ENCODE measurements around the gene HLTF. TPM values are rescaled to one million over a fixed set of nuclear protein-coding genes. Genes with fewer than 3 reads are reported as not detected.

The HLTF gene
- total RNA-seq, 1 experiment from 2014 or later = 37.6 TPM

- no peak overlapping the region for H3K4me3 ChIP-seq (ENCODE audit: low read depth, low read length, poor library complexity, severe bottlenecking)
- H3K36me3 ChIP-seq (ENCODE audit: insufficient read depth, low read length, poor library complexity, severe bottlenecking) = no peaks in the 10 kb centered on the region
- ChIA-PET POLR2A (ENCODE audit: low non-redundant PET) (no interaction called here), CTCF (interaction anchor here (0.6 kb wide), 1 partner anchor 67 kb away, joined by 4 read pairs; no protein-coding TSS in a partner anchor)
- H3K9me3 ChIP-seq (ENCODE audit: low read depth, low read length, poor library complexity, severe bottlenecking) = peaks cover 6% of the 10 kb centered on the region
- TF ChIP-seq EZH2 (IDR thresholded peaks at IDR 0.05; ENCODE audit: borderline replicate concordance, low read depth, low read length, poor library complexity, severe bottlenecking) = no peak
- no peak overlapping the region for H3K27ac ChIP-seq (ENCODE audit: low read depth, low read length, poor library complexity, severe bottlenecking)
- DNase-seq (ENCODE audit: low spot score) = no peak
- H3K27me3 ChIP-seq (replicated peaks; ENCODE audit: insufficient read depth, low read depth, low read length, poor library complexity) = no peaks in the 10 kb centered on the region
- H3K4me1 ChIP-seq (ENCODE audit: insufficient read depth, low read length, poor library complexity, severe bottlenecking) = peaks cover 6% of the 10 kb centered on the region
- BruUV-seq (replicated peaks) = no TSS peak
- intact Hi-C loops (cut with micrococcal nuclease; ENCODE audit: unreplicated experiment) = no loop called here
These were observed 64.5 kb downstream of the HLTF start for GRCh38 chr3:149021830-149022229.

- H3K27me3 ChIP-seq (replicated peaks; ENCODE audit: insufficient read depth, low read depth, low read length, poor library complexity) = no peaks in the 10 kb centered on the region
- H3K36me3 ChIP-seq (ENCODE audit: insufficient read depth, low read length, poor library complexity, severe bottlenecking) = no peaks in the 10 kb centered on the region
- intact Hi-C loops (cut with micrococcal nuclease; ENCODE audit: unreplicated experiment) = no loop called here
- H3K27ac ChIP-seq (ENCODE audit: low read depth, low read length, poor library complexity, severe bottlenecking) = no peak overlapping the region
- TF ChIP-seq, protein P1, sequence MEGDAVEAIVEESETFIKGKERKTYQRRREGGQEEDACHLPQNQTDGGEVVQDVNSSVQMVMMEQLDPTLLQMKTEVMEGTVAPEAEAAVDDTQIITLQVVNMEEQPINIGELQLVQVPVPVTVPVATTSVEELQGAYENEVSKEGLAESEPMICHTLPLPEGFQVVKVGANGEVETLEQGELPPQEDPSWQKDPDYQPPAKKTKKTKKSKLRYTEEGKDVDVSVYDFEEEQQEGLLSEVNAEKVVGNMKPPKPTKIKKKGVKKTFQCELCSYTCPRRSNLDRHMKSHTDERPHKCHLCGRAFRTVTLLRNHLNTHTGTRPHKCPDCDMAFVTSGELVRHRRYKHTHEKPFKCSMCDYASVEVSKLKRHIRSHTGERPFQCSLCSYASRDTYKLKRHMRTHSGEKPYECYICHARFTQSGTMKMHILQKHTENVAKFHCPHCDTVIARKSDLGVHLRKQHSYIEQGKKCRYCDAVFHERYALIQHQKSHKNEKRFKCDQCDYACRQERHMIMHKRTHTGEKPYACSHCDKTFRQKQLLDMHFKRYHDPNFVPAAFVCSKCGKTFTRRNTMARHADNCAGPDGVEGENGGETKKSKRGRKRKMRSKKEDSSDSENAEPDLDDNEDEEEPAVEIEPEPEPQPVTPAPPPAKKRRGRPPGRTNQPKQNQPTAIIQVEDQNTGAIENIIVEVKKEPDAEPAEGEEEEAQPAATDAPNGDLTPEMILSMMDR (conservative IDR thresholded peaks at IDR 0.05; ENCODE audit: low read depth, low read length) = no peak
- no peak for TF ChIP-seq EZH2 (IDR thresholded peaks at IDR 0.05; ENCODE audit: borderline replicate concordance, low read depth, low read length, poor library complexity, severe bottlenecking)
- peaks cover 6% of the 10 kb centered on the region for H3K9me3 ChIP-seq (ENCODE audit: low read depth, low read length, poor library complexity, severe bottlenecking)
- DNase-seq (ENCODE audit: low spot score) = no peak
- POLR2A ChIA-PET (ENCODE audit: low non-redundant PET) = no interaction called here
- H3K4me1 ChIP-seq (ENCODE audit: insufficient read depth, low read length, poor library complexity, severe bottlenecking) = no peaks in the 10 kb centered on the region
- no TSS peak for BruUV-seq (replicated peaks)
- H3K4me3 ChIP-seq (ENCODE audit: low read depth, low read length, poor library complexity, severe bottlenecking) = no peak overlapping the region
- CTCF ChIA-PET = no interaction called here
These were observed 65.5 kb downstream of the HLTF start for GRCh38 chr3:149020839-149021252.

- Histone ChIP-seq H3K4me3 (ENCODE audit: low read depth, low read length, poor library complexity, severe bottlenecking) (no peak overlapping the region), H3K27me3 (replicated peaks; ENCODE audit: insufficient read depth, low read depth, low read length, poor library complexity) (no peaks in the 10 kb centered on the region), H3K27ac (ENCODE audit: low read depth, low read length, poor library complexity, severe bottlenecking) (no peak overlapping the region), H3K4me1 (ENCODE audit: insufficient read depth, low read length, poor library complexity, severe bottlenecking) (no peaks in the 10 kb centered on the region), H3K36me3 (ENCODE audit: insufficient read depth, low read length, poor library complexity, severe bottlenecking) (no peaks in the 10 kb centered on the region), H3K9me3 (ENCODE audit: low read depth, low read length, poor library complexity, severe bottlenecking) (peaks cover 5% of the 10 kb centered on the region)
- no peak for DNase-seq (ENCODE audit: low spot score)
- CTCF ChIA-PET = no interaction called here
- POLR2A ChIA-PET (ENCODE audit: low non-redundant PET) = no interaction called here
- TF ChIP-seq EZH2 (IDR thresholded peaks at IDR 0.05; ENCODE audit: borderline replicate concordance, low read depth, low read length, poor library complexity, severe bottlenecking) = no peak
- TF ChIP-seq, protein P1 (conservative IDR thresholded peaks at IDR 0.05; ENCODE audit: low read depth, low read length) = no peak
- no TSS peak for BruUV-seq (replicated peaks)
- intact Hi-C loops (cut with micrococcal nuclease; ENCODE audit: unreplicated experiment) = no loop called here
These were observed 66.0 kb downstream of the HLTF start for GRCh38 chr3:149020196-149020838.

- Histone ChIP-seq H3K36me3 (ENCODE audit: insufficient read depth, low read length, poor library complexity, severe bottlenecking) (no peaks in the 10 kb centered on the region), H3K27ac (ENCODE audit: low read depth, low read length, poor library complexity, severe bottlenecking) (no peak overlapping the region), H3K9me3 (ENCODE audit: low read depth, low read length, poor library complexity, severe bottlenecking) (no peaks in the 10 kb centered on the region), H3K4me1 (ENCODE audit: insufficient read depth, low read length, poor library complexity, severe bottlenecking) (no peaks in the 10 kb centered on the region), H3K4me3 (ENCODE audit: low read depth, low read length, poor library complexity, severe bottlenecking) (no peak overlapping the region), H3K27me3 (replicated peaks; ENCODE audit: insufficient read depth, low read depth, low read length, poor library complexity) (no peaks in the 10 kb centered on the region)
- BruUV-seq (replicated peaks) = no TSS peak
- POLR2A ChIA-PET (ENCODE audit: low non-redundant PET) = no interaction called here
- CTCF ChIA-PET = no interaction called here
- no peak for DNase-seq (ENCODE audit: low spot score)
- TF ChIP-seq, protein P1 (conservative IDR thresholded peaks at IDR 0.05; ENCODE audit: low read depth, low read length) = no peak
- TF ChIP-seq EZH2 (IDR thresholded peaks at IDR 0.05; ENCODE audit: borderline replicate concordance, low read depth, low read length, poor library complexity, severe bottlenecking) = no peak
- intact Hi-C loops (cut with micrococcal nuclease; ENCODE audit: unreplicated experiment) = no loop called here
These were observed 66.8 kb downstream of the HLTF start for GRCh38 chr3:149019580-149019979.

All from A673 (cell line).